Suprapubic skin (tissue), 4 donors: ENCODE data around the gene LGALS3BP. TPM values are rescaled to one million over a fixed set of nuclear protein-coding genes. Genes with fewer than 3 reads are reported as not detected.

Experiments used
- DNase-seq, 2 donors: peaks; one replicate each; pipeline ENCODE4 v3.0.0-alpha.2; 2019; ENCODE audit warnings: low spot score in 2 of 2
- H3K27ac ChIP-seq: fragments of 200-600 bp; sonication (generic); one replicate; pipeline ENCODE4 v1.5.1; 2019
- H3K27me3 ChIP-seq: fragments of 200-600 bp; sonication (generic); one replicate; pipeline ENCODE4 v1.5.1; 2019
- H3K36me3 ChIP-seq: fragments of 200-600 bp; sonication (generic); one replicate; pipeline ENCODE4 v1.5.1; 2019
- H3K4me1 ChIP-seq: fragments of 200-600 bp; sonication (generic); one replicate; pipeline ENCODE4 v1.5.1; 2019
- H3K4me3 ChIP-seq: fragments of 200-600 bp; sonication (generic); one replicate; pipeline ENCODE4 v1.5.1; 2019; ENCODE audit warnings: mild to moderate bottlenecking
- H3K9me3 ChIP-seq: fragments of 200-600 bp; sonication (generic); one replicate; pipeline ENCODE4 v1.5.1; 2019
- EP300 ChIP-seq: sonication (generic); formaldehyde crosslinking; IDR thresholded peaks from one replicate; pipeline ENCODE4 v1.6.1; 2017; ENCODE audit warnings: antibody characterized with exemption
- POLR2A ChIP-seq, 2 donors: fragments of 450-650 bp; IDR thresholded peaks; one replicate each; pipeline ENCODE4 v1.6.1; 2017; ENCODE audit warnings: antibody characterized with exemption in 2 of 2, mild to moderate bottlenecking in 2 of 2, moderate library complexity in 2 of 2
- POLR2AphosphoS5 ChIP-seq, 3 donors: sonication (generic); formaldehyde crosslinking; IDR thresholded peaks; one replicate each; pipeline ENCODE4 v1.6.1; 2017; ENCODE audit warnings: antibody characterized with exemption in 3 of 3
- whole genome bisulfite sequencing: methylation state at CpG from one replicate; pipeline ENCODE4 v1.1.5; 2018; 5-methylcytosine and 5-hydroxymethylcytosine counted together
- total RNA-seq, 4 donors: library from RNA; depleted of rRNA; stranded (reverse); fragments of >200 nt; gene quantifications; one replicate each; pipeline ENCODE4 v1.1.0, GENCODE V29; 2016
- TF ChIP-seq, protein P1 (sequence below), 2 donors: fragments of 200-600 bp in 1 of 2; fragments of 450-650 bp in 1 of 2; sonication (generic) in 1 of 2; IDR thresholded peaks; one replicate each; pipeline ENCODE4 v1.5.1; 2016 to 2019; ENCODE audit warnings: antibody characterized with exemption in 2 of 2, mild to moderate bottlenecking in 1 of 2, moderate library complexity in 1 of 2

The LGALS3BP gene
- total RNA-seq, 4 donors from 2014 or later, result 70.2 to 162 (median 105) TPM

DNA sequence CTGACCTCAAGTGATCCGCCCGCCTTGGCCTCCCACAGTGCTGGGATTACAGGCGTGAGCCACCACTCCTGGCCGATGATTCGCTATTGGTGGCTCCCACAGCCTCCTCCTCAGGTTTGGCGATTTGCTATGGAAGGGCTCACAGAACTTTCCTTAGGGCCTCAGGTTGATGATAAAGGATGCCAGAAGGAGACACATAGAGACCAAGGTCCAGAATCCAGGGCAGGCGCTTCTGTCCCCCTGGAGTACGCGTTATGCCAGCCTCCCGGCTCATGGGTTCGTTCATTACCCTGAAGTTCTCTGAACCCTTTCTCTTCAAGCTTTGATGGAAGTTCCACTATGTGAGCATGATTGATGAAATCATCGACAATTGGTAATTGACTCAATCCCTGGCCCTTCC is 19.9 kb downstream of the LGALS3BP start:
- no peaks in the 10 kb centered on the region for H3K27me3 ChIP-seq
- peaks cover 7% of the 10 kb centered on the region for H3K4me1 ChIP-seq
- H3K4me3 ChIP-seq, result no peak overlapping the region
- peak in 1 of 2 donors; percentile 24 for DNase-seq
- no peak overlapping the region for H3K27ac ChIP-seq
- no peaks in the 10 kb centered on the region for H3K36me3 ChIP-seq
- TF ChIP-seq POLR2A (IDR thresholded peaks at IDR 0.05) (no peak), EP300 (no peak), POLR2AphosphoS5 (IDR thresholded peaks at IDR 0.05) (no peak)
- TF ChIP-seq, protein P1, sequence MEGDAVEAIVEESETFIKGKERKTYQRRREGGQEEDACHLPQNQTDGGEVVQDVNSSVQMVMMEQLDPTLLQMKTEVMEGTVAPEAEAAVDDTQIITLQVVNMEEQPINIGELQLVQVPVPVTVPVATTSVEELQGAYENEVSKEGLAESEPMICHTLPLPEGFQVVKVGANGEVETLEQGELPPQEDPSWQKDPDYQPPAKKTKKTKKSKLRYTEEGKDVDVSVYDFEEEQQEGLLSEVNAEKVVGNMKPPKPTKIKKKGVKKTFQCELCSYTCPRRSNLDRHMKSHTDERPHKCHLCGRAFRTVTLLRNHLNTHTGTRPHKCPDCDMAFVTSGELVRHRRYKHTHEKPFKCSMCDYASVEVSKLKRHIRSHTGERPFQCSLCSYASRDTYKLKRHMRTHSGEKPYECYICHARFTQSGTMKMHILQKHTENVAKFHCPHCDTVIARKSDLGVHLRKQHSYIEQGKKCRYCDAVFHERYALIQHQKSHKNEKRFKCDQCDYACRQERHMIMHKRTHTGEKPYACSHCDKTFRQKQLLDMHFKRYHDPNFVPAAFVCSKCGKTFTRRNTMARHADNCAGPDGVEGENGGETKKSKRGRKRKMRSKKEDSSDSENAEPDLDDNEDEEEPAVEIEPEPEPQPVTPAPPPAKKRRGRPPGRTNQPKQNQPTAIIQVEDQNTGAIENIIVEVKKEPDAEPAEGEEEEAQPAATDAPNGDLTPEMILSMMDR (IDR thresholded peaks at IDR 0.05), result no peak
- no peaks in the 10 kb centered on the region for H3K9me3 ChIP-seq
- 97% methylated on average over 11 of the region's 12 CpGs for WGBS

DNA sequence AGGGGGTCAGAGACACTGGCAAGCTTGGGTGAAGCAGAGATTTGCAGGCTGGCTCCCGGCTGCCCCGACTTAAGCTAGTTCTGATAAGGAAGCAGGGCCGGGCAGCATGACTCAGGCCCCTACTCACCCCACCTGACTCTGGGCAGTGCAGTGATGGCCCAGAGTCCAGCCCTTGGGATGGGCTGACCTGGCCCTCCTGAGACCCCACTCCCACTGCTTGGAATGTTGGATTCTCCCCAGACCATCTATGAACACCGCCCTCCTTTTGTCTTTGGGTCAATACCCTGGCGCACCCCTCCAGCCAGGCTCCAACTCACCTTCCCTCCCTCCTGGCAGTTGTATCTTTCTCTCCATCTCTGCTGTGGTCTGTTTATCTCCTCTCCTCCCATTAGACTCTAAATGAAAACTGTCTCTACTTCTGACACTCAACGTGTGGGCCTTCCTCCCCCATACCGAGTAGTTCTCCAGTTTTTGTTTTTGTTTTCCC is 21.0 kb downstream of the LGALS3BP start:
- Histone ChIP-seq H3K27ac (no peak overlapping the region), H3K4me1 (peaks cover 14% of the 10 kb centered on the region), H3K4me3 (no peak overlapping the region), H3K27me3 (no peaks in the 10 kb centered on the region), H3K36me3 (no peaks in the 10 kb centered on the region), H3K9me3 (no peaks in the 10 kb centered on the region)
- peak in 1 of 2 donors; percentile 40 for DNase-seq
- no peak for TF ChIP-seq POLR2AphosphoS5 (IDR thresholded peaks at IDR 0.05)
- TF ChIP-seq POLR2A (IDR thresholded peaks at IDR 0.05), result no peak
- WGBS, result 85% methylated on average over 7 of the region's 7 CpGs

DNA sequence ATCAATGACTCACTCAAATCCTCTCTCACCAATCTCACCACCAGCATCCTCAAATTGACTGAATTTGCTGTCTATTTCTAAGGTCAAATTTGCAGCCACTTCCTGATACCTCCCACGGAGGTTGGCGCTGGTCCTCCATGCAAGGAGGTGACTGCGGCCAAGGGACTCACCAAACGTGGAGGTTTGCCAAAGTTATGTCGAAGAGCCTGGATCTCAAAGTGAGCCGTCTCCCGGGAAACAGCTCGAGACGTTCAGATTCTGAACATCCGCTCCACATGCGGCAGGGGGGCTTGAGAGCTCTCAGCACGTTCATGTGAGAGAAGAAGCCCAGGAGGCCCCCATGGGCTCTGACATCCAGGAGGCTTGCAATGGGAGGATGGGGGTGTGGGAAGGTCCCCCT is 22.6 kb downstream of the LGALS3BP start:
- H3K4me1 ChIP-seq, result peaks cover 28% of the 10 kb centered on the region
- no peak for TF ChIP-seq POLR2A (IDR thresholded peaks at IDR 0.05)
- no peak for TF ChIP-seq EP300
- no peak for TF ChIP-seq POLR2AphosphoS5 (IDR thresholded peaks at IDR 0.05)
- TF ChIP-seq, protein P1 (IDR thresholded peaks at IDR 0.05), result no peak
- no peaks in the 10 kb centered on the region for H3K27me3 ChIP-seq
- 60% methylated on average over 12 of the region's 12 CpGs for WGBS
- no peak overlapping the region for H3K27ac ChIP-seq
- H3K9me3 ChIP-seq, result no peaks in the 10 kb centered on the region
- no peak overlapping the region for H3K4me3 ChIP-seq
- H3K36me3 ChIP-seq, result no peaks in the 10 kb centered on the region
- DNase-seq, result no peak

DNA sequence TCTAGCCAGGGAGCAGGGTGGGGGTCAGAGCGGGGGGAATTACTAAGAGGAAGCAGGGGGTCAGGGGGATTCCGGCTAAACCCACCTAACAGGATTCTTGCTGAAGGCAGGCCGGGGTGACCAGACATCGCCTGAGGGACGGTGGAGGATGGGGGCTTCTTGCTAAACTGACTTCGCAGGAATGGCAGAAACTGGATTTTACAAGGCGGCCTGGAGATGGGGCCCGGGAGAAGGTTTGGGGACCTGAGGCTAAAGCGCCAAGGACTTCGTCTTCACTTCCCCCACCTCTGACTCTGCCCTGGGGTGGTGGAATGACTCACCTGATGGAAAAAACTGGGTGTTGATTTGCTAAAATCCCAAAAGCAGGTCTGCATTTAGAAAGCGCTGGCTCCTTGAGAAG is 23.5 kb downstream of the LGALS3BP start:
- TF ChIP-seq, protein P1 (IDR thresholded peaks at IDR 0.05), result no peak
- no peak for TF ChIP-seq POLR2A (IDR thresholded peaks at IDR 0.05)
- no peak for TF ChIP-seq POLR2AphosphoS5 (IDR thresholded peaks at IDR 0.05)
- no peak for TF ChIP-seq EP300
- H3K9me3 ChIP-seq, result no peaks in the 10 kb centered on the region
- 66% methylated on average over 11 of the region's 11 CpGs for WGBS
- no peaks in the 10 kb centered on the region for H3K27me3 ChIP-seq
- no peak overlapping the region for H3K4me3 ChIP-seq
- H3K36me3 ChIP-seq, result no peaks in the 10 kb centered on the region
- H3K27ac ChIP-seq, result no peak overlapping the region
- peaks cover 28% of the 10 kb centered on the region for H3K4me1 ChIP-seq
- no peak for DNase-seq

DNA sequence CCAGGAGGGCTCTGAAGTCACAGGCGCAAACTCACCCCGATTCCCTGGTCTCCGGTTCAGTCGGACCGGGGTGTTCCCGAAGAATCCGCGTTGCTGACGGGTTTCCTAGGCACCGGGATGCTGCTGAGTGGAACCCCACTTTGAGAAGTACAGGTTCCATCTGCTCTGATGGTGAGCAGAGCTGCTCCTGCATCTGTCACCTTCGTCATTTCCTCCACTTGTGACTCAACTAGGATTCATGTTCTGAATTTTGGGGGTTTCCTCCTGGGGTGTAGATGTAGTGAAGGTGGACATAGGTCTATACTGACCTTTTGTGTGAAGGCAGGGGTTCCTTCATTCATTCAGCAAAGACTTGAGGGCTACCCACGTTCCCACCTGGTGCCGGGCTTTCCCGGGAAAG is 25.0 kb downstream of the LGALS3BP start:
- H3K9me3 ChIP-seq, result peaks cover 11% of the 10 kb centered on the region
- WGBS, result 85% methylated on average over 13 of the region's 14 CpGs
- peaks cover 24% of the 10 kb centered on the region for H3K4me1 ChIP-seq
- H3K4me3 ChIP-seq, result no peak overlapping the region
- DNase-seq, result no peak
- H3K27me3 ChIP-seq, result no peaks in the 10 kb centered on the region
- H3K27ac ChIP-seq, result no peak overlapping the region
- TF ChIP-seq POLR2AphosphoS5 (IDR thresholded peaks at IDR 0.05) (no peak), EP300 (no peak), POLR2A (IDR thresholded peaks at IDR 0.05) (no peak)
- TF ChIP-seq, protein P1 (IDR thresholded peaks at IDR 0.05), result no peak
- H3K36me3 ChIP-seq, result no peaks in the 10 kb centered on the region
